ENCODE data around the gene RSPO4. TPM values are rescaled to one million over a fixed set of nuclear protein-coding genes. Genes with fewer than 3 reads are reported as not detected.
"Not testable (repeated sequence)": the region's sequence is repeated elsewhere in the genome, so short reads cannot be mapped to it uniquely, and the experiment has no call there.

Gene RSPO4
- total RNA-seq, 4 donors from 2014 or later, result 0.06 to 2.5 (median 0.52) TPM

DNA sequence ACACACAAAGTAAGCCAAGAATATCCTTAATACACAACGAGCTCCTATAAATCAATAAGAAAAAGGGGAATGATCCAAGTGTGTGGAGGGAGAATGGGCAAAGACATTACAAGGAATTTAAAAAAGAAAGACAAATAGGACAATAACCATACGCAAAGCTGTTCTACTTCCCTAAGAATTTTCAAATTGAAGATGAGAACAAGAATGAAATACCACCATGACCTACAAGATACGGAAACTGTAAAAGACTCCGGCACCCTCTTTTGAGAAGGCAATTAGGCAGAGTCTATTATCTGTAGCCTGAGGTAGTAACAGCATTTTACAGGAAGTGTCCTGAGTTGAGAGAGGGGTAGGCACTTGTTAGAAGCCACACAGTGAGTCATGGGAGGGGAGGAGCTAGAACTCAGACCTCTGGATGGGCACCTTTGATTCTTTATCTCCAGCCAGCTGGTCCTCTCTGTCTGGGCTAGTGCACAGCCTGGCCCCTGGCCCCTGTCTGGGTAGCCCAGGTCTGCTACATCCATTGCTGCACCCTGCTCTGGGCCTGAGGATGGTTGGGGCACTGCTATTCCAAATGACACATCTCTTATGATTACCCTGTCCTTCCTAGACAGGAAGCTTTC lies 15.3 kb downstream of the RSPO4 start:
- Histone ChIP-seq H3K27ac (replicated peaks in 1 of 4) (no peak overlapping the region), H3K4me3 (no peak overlapping the region), H3K9me3 (no peaks in the 10 kb centered on the region), H3K36me3 (no peaks in the 10 kb centered on the region), H3K27me3 (peaks cover 0 to 56% (median 0%) of the 10 kb centered on the region in 4 donors), H3K4me1 (no peaks in the 10 kb centered on the region)
- DNase-seq (ENCODE audit: extremely low spot score), result no peak
- whole genome bisulfite sequencing, result 82% methylated on average over 4 of the region's 4 CpGs
- TF ChIP-seq EP300 (IDR thresholded peaks at IDR 0.05), result no peak
- TF ChIP-seq POLR2A (IDR thresholded peaks at IDR 0.05; ENCODE audit: low read depth), result no peak
- no peak for TF ChIP-seq POLR2AphosphoS5 (IDR thresholded peaks at IDR 0.05)
- TF ChIP-seq, protein P1, sequence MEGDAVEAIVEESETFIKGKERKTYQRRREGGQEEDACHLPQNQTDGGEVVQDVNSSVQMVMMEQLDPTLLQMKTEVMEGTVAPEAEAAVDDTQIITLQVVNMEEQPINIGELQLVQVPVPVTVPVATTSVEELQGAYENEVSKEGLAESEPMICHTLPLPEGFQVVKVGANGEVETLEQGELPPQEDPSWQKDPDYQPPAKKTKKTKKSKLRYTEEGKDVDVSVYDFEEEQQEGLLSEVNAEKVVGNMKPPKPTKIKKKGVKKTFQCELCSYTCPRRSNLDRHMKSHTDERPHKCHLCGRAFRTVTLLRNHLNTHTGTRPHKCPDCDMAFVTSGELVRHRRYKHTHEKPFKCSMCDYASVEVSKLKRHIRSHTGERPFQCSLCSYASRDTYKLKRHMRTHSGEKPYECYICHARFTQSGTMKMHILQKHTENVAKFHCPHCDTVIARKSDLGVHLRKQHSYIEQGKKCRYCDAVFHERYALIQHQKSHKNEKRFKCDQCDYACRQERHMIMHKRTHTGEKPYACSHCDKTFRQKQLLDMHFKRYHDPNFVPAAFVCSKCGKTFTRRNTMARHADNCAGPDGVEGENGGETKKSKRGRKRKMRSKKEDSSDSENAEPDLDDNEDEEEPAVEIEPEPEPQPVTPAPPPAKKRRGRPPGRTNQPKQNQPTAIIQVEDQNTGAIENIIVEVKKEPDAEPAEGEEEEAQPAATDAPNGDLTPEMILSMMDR (IDR thresholded peaks at IDR 0.05), result no peak
- intact Hi-C loops (cut with DNase I), result no loop called here

DNA sequence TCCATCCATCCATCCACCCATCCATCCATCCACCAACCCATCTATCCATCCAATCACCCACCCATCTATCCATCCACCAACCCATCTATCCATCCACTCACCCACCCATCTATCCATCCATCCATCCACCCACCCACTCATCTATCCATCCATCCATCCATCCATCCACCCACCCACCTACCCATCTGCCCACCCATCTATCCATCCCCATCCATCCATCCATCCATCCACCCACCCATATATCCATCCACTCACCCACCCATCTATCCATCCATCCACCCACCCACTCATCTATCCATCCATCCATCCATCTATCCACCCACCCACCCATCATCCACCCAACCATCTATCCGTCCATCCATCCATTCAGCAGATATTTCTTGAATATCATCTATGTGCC lies 17.1 kb downstream of the RSPO4 start:
- H3K9me3 ChIP-seq; DNase-seq (ENCODE audit: extremely low spot score); intact Hi-C loops (cut with DNase I); H3K36me3 ChIP-seq; H3K4me3 ChIP-seq; H3K27ac ChIP-seq (replicated peaks in 1 of 4); H3K4me1 ChIP-seq: not testable (repeated sequence)
- peaks cover 0 to 57% (median 0%) of the 10 kb centered on the region in 4 donors for H3K27me3 ChIP-seq
- 94% methylated on average over 1 of the region's 1 CpG for WGBS

DNA sequence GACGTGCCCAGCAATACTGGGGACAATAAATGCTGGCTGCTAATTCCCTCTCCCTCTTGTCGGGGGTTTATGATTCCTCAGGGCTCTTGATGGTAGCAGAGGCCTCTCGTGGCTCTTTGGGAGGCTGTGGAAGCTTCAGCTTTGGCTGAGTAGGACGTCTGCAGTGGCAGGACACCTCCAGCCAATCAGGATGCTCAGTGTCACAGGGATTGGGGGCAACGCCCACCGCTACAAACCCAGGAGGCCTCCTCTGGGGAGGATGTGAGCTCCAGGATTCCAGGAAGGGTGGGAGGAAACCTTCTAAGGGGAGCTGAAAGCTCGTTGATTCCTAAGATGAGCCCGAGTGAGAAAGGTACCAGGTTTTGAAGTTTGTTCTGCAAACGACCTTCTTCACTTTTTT lies 19.4 kb downstream of the RSPO4 start:
- peaks cover 0 to 42% (median 0%) of the 10 kb centered on the region in 4 donors for H3K27me3 ChIP-seq
- no peak overlapping the region for H3K4me3 ChIP-seq
- no peak for DNase-seq (ENCODE audit: extremely low spot score)
- no peaks in the 10 kb centered on the region for H3K36me3 ChIP-seq
- TF ChIP-seq, protein P1 (IDR thresholded peaks at IDR 0.05), result no peak
- TF ChIP-seq POLR2A (IDR thresholded peaks at IDR 0.05; ENCODE audit: low read depth), result no peak
- no peak for TF ChIP-seq EP300 (IDR thresholded peaks at IDR 0.05)
- TF ChIP-seq POLR2AphosphoS5 (IDR thresholded peaks at IDR 0.05), result no peak
- no peaks in the 10 kb centered on the region for H3K9me3 ChIP-seq
- no peaks in the 10 kb centered on the region for H3K4me1 ChIP-seq
- 36% methylated on average over 9 of the region's 9 CpGs for WGBS
- intact Hi-C loops (cut with DNase I), result no loop called here
- no peak overlapping the region for H3K27ac ChIP-seq (replicated peaks in 1 of 4)

DNA sequence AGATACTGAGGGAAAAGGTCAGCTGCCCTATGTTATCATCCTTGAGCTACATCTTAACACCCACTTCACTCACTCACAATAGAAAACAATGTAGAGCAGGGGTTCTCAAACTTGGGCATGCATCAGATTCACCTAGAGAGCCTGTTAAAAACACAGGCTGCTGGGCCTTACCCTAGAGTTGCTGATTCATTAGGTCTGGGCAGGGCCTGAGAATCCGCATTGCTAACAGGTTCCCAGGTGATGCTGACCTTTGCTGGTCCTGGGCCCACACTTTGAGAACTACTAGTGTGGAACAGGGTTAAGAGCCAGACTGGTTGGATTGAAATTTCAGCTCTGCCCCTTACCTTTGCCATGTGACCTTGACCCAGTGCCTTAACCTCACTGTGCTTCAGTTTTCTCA lies 25.1 kb downstream of the RSPO4 start:
- no peak overlapping the region for H3K4me3 ChIP-seq
- H3K9me3 ChIP-seq, result no peaks in the 10 kb centered on the region
- H3K27me3 ChIP-seq, result peaks cover 0 to 28% (median 0%) of the 10 kb centered on the region in 4 donors
- DNase-seq (ENCODE audit: extremely low spot score), result no peak
- TF ChIP-seq, protein P1 (IDR thresholded peaks at IDR 0.05), result no peak
- no peak for TF ChIP-seq POLR2A (IDR thresholded peaks at IDR 0.05; ENCODE audit: low read depth)
- TF ChIP-seq EP300 (IDR thresholded peaks at IDR 0.05), result no peak
- no peak for TF ChIP-seq POLR2AphosphoS5 (IDR thresholded peaks at IDR 0.05)
- 50% methylated on average over 1 of the region's 1 CpG for WGBS
- H3K4me1 ChIP-seq, result no peaks in the 10 kb centered on the region
- no peak overlapping the region for H3K27ac ChIP-seq (replicated peaks in 1 of 4)
- intact Hi-C loops (cut with DNase I), result no loop called here
- no peaks in the 10 kb centered on the region for H3K36me3 ChIP-seq

DNA sequence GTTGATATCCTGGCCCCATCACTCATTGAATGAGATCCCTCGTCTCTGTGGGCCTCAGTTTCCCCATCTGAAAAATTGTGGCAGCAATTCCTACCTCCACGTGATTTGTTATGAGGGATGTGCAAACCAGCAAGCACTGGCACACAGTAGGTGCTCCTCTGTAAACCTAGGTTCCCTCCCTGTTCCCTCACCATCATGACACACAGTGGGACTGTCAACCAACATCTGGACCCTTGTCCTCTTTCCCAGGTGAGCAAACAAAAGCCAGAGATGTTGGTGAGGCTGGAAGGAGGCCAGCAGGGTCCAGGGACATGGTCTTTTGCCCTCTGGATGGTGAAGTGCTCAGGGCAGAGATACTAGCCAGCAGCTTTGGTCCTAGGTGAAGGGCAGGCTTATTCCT lies 26.1 kb downstream of the RSPO4 start:
- 76% methylated on average over 2 of the region's 2 CpGs for WGBS
- H3K27me3 ChIP-seq, result peaks cover 0 to 27% (median 0%) of the 10 kb centered on the region in 4 donors
- no peaks in the 10 kb centered on the region for H3K9me3 ChIP-seq
- no peak overlapping the region for H3K4me3 ChIP-seq
- no peak overlapping the region for H3K27ac ChIP-seq (replicated peaks in 1 of 4)
- intact Hi-C loops (cut with DNase I), result no loop called here
- H3K36me3 ChIP-seq, result no peaks in the 10 kb centered on the region
- no peaks in the 10 kb centered on the region for H3K4me1 ChIP-seq
- no peak for DNase-seq (ENCODE audit: extremely low spot score)
- TF ChIP-seq POLR2AphosphoS5 (IDR thresholded peaks at IDR 0.05) (no peak), POLR2A (IDR thresholded peaks at IDR 0.05; ENCODE audit: low read depth) (no peak), EP300 (IDR thresholded peaks at IDR 0.05) (no peak)
- TF ChIP-seq, protein P1 (IDR thresholded peaks at IDR 0.05), result no peak
